ENCODE measurements around the gene ELL. TPM values are rescaled to one million over a fixed set of nuclear protein-coding genes. Genes with fewer than 3 reads are reported as not detected.

ELL gene
- polyA plus RNA-seq, 4 donors = 8.6 to 12.2 (median 10.4) TPM

- no peak for FAIRE-seq
- Histone ChIP-seq H3K4me3 (ENCODE audit: low read depth in 1 of 3, low read length in 3 of 3) (peak overlapping the region in 2 of 3 donors; percentile 33 to 42), H3K27ac (ENCODE audit: low read depth in 1 of 3, low read length in 2 of 3) (peak overlapping the region; percentile 70 to 89 (median 89)), H3K9me3 (ENCODE audit: control insufficient read depth in 2 of 2, insufficient read depth in 1 of 2, low read depth in 1 of 2, low read length in 1 of 2) (no peaks in the 10 kb centered on the region), H3K27me3 (ENCODE audit: control insufficient read depth in 3 of 3, insufficient read depth in 3 of 3, low read length in 3 of 3) (no peaks in the 10 kb centered on the region), H3K36me3 (ENCODE audit: control insufficient read depth in 3 of 3, insufficient read depth in 2 of 3, low read depth in 1 of 3, low read length in 3 of 3) (peaks cover 0 to 23% (median 0%) of the 10 kb centered on the region in 3 donors), H3K4me1 (ENCODE audit: control insufficient read depth in 3 of 3, insufficient read depth in 2 of 3, low read depth in 1 of 3, low read length in 2 of 3) (peaks cover 2 to 73% (median 7%) of the 10 kb centered on the region in 3 donors)
- 4 to 10% (median 7%) methylated on average over 24 to 30 of the region's 30 CpGs for WGBS, 3 donors
- peak in 1 of 2 donors; percentile 46 for DNase-seq
Measured at GRCh38 chr19:18418029-18418482, 103.8 kb downstream of the ELL start.

GRCh38 chr19:18417250-18418028 is 104.4 kb downstream of the ELL start:
- peaks cover 2 to 66% (median 7%) of the 10 kb centered on the region in 3 donors for H3K4me1 ChIP-seq (ENCODE audit: control insufficient read depth in 3 of 3, insufficient read depth in 2 of 3, low read depth in 1 of 3, low read length in 2 of 3)
- H3K9me3 ChIP-seq (ENCODE audit: control insufficient read depth in 2 of 2, insufficient read depth in 1 of 2, low read depth in 1 of 2, low read length in 1 of 2) = no peaks in the 10 kb centered on the region
- WGBS, 3 donors = 0 to 1% (median 0%) methylated on average over 32 to 52 of the region's 53 CpGs
- DNase-seq (peak in 1 of 2 donors; percentile 83), FAIRE-seq (no peak)
- H3K27ac ChIP-seq (ENCODE audit: low read depth in 1 of 3, low read length in 2 of 3) = peak overlapping the region; percentile 70 to 89 (median 89)
- peaks cover 0 to 17% (median 0%) of the 10 kb centered on the region in 3 donors for H3K36me3 ChIP-seq (ENCODE audit: control insufficient read depth in 3 of 3, insufficient read depth in 2 of 3, low read depth in 1 of 3, low read length in 3 of 3)
- H3K27me3 ChIP-seq (ENCODE audit: control insufficient read depth in 3 of 3, insufficient read depth in 3 of 3, low read length in 3 of 3) = no peaks in the 10 kb centered on the region
- peak overlapping the region in 2 of 3 donors; percentile 33 to 42 for H3K4me3 ChIP-seq (ENCODE audit: low read depth in 1 of 3, low read length in 3 of 3)

GRCh38 chr19:18416778-18417249 is 105.1 kb downstream of the ELL start:
- peaks cover 2 to 60% (median 7%) of the 10 kb centered on the region in 3 donors for H3K4me1 ChIP-seq (ENCODE audit: control insufficient read depth in 3 of 3, insufficient read depth in 2 of 3, low read depth in 1 of 3, low read length in 2 of 3)

GRCh38 chr19:18415178-18415867 is 106.5 kb downstream of the ELL start:
- peaks cover 0 to 6% (median 0%) of the 10 kb centered on the region in 3 donors for H3K36me3 ChIP-seq (ENCODE audit: control insufficient read depth in 3 of 3, insufficient read depth in 2 of 3, low read depth in 1 of 3, low read length in 3 of 3)
- no peaks in the 10 kb centered on the region for H3K27me3 ChIP-seq (ENCODE audit: control insufficient read depth in 3 of 3, insufficient read depth in 3 of 3, low read length in 3 of 3)
- H3K27ac ChIP-seq (ENCODE audit: low read depth in 1 of 3, low read length in 2 of 3) = peak overlapping the region; percentile 56 to 89 (median 89)
- peak overlapping the region in 1 of 3 donors; percentile 30 for H3K4me3 ChIP-seq (ENCODE audit: low read depth in 1 of 3, low read length in 3 of 3)
- DNase-seq (no peak), FAIRE-seq (no peak)
- peaks cover 2 to 52% (median 7%) of the 10 kb centered on the region in 3 donors for H3K4me1 ChIP-seq (ENCODE audit: control insufficient read depth in 3 of 3, insufficient read depth in 2 of 3, low read depth in 1 of 3, low read length in 2 of 3)
- no peaks in the 10 kb centered on the region for H3K9me3 ChIP-seq (ENCODE audit: control insufficient read depth in 2 of 2, insufficient read depth in 1 of 2, low read depth in 1 of 2, low read length in 1 of 2)
- 27 to 38% (median 35%) methylated on average over 23 to 25 of the region's 25 CpGs for WGBS, 3 donors

More at GRCh38 chr19:18416778-18417249, 105.1 kb downstream of the ELL start:
- Histone ChIP-seq H3K36me3 (ENCODE audit: control insufficient read depth in 3 of 3, insufficient read depth in 2 of 3, low read depth in 1 of 3, low read length in 3 of 3) (peaks cover 0 to 13% (median 0%) of the 10 kb centered on the region in 3 donors), H3K27me3 (ENCODE audit: control insufficient read depth in 3 of 3, insufficient read depth in 3 of 3, low read length in 3 of 3) (no peaks in the 10 kb centered on the region), H3K27ac (ENCODE audit: low read depth in 1 of 3, low read length in 2 of 3) (peak overlapping the region; percentile 70 to 89 (median 89)), H3K9me3 (ENCODE audit: control insufficient read depth in 2 of 2, insufficient read depth in 1 of 2, low read depth in 1 of 2, low read length in 1 of 2) (no peaks in the 10 kb centered on the region), H3K4me3 (ENCODE audit: low read depth in 1 of 3, low read length in 3 of 3) (peak overlapping the region in 2 of 3 donors; percentile 25 to 42)
- peak in 1 of 2 donors; percentile 94 for DNase-seq
- no peak for FAIRE-seq
- WGBS, 3 donors = 0 to 2% (median 1%) methylated on average over 36 to 44 of the region's 44 CpGs

GRCh38 chr19:18414504-18415177 is 107.2 kb downstream of the ELL start:
- peak in 1 of 2 donors; percentile 53 for DNase-seq
- Histone ChIP-seq H3K4me3 (ENCODE audit: low read depth in 1 of 3, low read length in 3 of 3) (peak overlapping the region in 1 of 3 donors; percentile 30), H3K36me3 (ENCODE audit: control insufficient read depth in 3 of 3, insufficient read depth in 2 of 3, low read depth in 1 of 3, low read length in 3 of 3) (peaks cover 0 to 6% (median 0%) of the 10 kb centered on the region in 3 donors), H3K27me3 (ENCODE audit: control insufficient read depth in 3 of 3, insufficient read depth in 3 of 3, low read length in 3 of 3) (no peaks in the 10 kb centered on the region), H3K4me1 (ENCODE audit: control insufficient read depth in 3 of 3, insufficient read depth in 2 of 3, low read depth in 1 of 3, low read length in 2 of 3) (peaks cover 2 to 53% (median 7%) of the 10 kb centered on the region in 3 donors), H3K27ac (ENCODE audit: low read depth in 1 of 3, low read length in 2 of 3) (peak overlapping the region; percentile 51 to 89 (median 89)), H3K9me3 (ENCODE audit: control insufficient read depth in 2 of 2, insufficient read depth in 1 of 2, low read depth in 1 of 2, low read length in 1 of 2) (no peaks in the 10 kb centered on the region)
- 20 to 38% (median 33%) methylated on average over 11 of the region's 11 CpGs for WGBS, 3 donors
- no peak for FAIRE-seq

GRCh38 chr19:18412610-18413239 is 109.1 kb downstream of the ELL start:
- peaks cover 0 to 6% (median 0%) of the 10 kb centered on the region in 3 donors for H3K36me3 ChIP-seq (ENCODE audit: control insufficient read depth in 3 of 3, insufficient read depth in 2 of 3, low read depth in 1 of 3, low read length in 3 of 3)
- no peak for FAIRE-seq

GRCh38 chr19:18408053-18408476 is 113.8 kb downstream of the ELL start:
- H3K36me3 ChIP-seq (ENCODE audit: control insufficient read depth in 3 of 3, insufficient read depth in 2 of 3, low read depth in 1 of 3, low read length in 3 of 3) = peaks cover 0 to 2% (median 0%) of the 10 kb centered on the region in 3 donors
- H3K9me3 ChIP-seq (ENCODE audit: control insufficient read depth in 2 of 2, insufficient read depth in 1 of 2, low read depth in 1 of 2, low read length in 1 of 2) = no peaks in the 10 kb centered on the region
- H3K27me3 ChIP-seq (ENCODE audit: control insufficient read depth in 3 of 3, insufficient read depth in 3 of 3, low read length in 3 of 3) = no peaks in the 10 kb centered on the region
- peaks cover 0 to 19% (median 0%) of the 10 kb centered on the region in 3 donors for H3K4me1 ChIP-seq (ENCODE audit: control insufficient read depth in 3 of 3, insufficient read depth in 2 of 3, low read depth in 1 of 3, low read length in 2 of 3)
- FAIRE-seq (no peak), DNase-seq (peak; percentile 53 to 67)
- H3K4me3 ChIP-seq (ENCODE audit: low read depth in 1 of 3, low read length in 3 of 3) = no peak overlapping the region
- H3K27ac ChIP-seq (ENCODE audit: low read depth in 1 of 3, low read length in 2 of 3) = no peak overlapping the region
- 30 to 56% (median 31%) methylated on average over 10 of the region's 10 CpGs for WGBS, 3 donors

More at GRCh38 chr19:18412610-18413239, 109.1 kb downstream of the ELL start:
- Histone ChIP-seq H3K4me3 (ENCODE audit: low read depth in 1 of 3, low read length in 3 of 3) (no peak overlapping the region), H3K27me3 (ENCODE audit: control insufficient read depth in 3 of 3, insufficient read depth in 3 of 3, low read length in 3 of 3) (no peaks in the 10 kb centered on the region), H3K27ac (ENCODE audit: low read depth in 1 of 3, low read length in 2 of 3) (no peak overlapping the region), H3K9me3 (ENCODE audit: control insufficient read depth in 2 of 2, insufficient read depth in 1 of 2, low read depth in 1 of 2, low read length in 1 of 2) (no peaks in the 10 kb centered on the region), H3K4me1 (ENCODE audit: control insufficient read depth in 3 of 3, insufficient read depth in 2 of 3, low read depth in 1 of 3, low read length in 2 of 3) (peaks cover 0 to 43% (median 7%) of the 10 kb centered on the region in 3 donors)
- 72 to 78% (median 76%) methylated on average over 15 to 16 of the region's 16 CpGs for WGBS, 3 donors
- no peak for DNase-seq

All from small intestine (tissue), 7 donors.